HepG2 (cell line): ENCODE measurements around the gene LYPLA2. TPM values are rescaled to one million over a fixed set of nuclear protein-coding genes. Genes with fewer than 3 reads are reported as not detected.

Source experiments
- DNMT1 ChIP-seq: sonication (generic); formaldehyde crosslinking; IDR thresholded peaks from 2 replicates; pipeline ENCODE4 v1.5.1; 2020; ENCODE audit warnings: mild to moderate bottlenecking, missing genetic modification reagents
- HMG20A ChIP-seq: IDR thresholded peaks from 2 replicates; pipeline ENCODE4 v1.6.1; 2016; ENCODE audit warnings: borderline replicate concordance
- SPEN ChIP-seq: sonication (generic); formaldehyde crosslinking; IDR thresholded peaks from 2 replicates; pipeline ENCODE4 v1.5.1; 2020; ENCODE audit warnings: low read depth, mild to moderate bottlenecking, missing genetic modification reagents
- XRCC5 ChIP-seq: fragments of 200-400 bp; formaldehyde crosslinking; optimal IDR thresholded peaks from 2 replicates; pipeline ENCODE3; 2017; ENCODE audit warnings: mild to moderate bottlenecking, low read length
- ZNF878 ChIP-seq: sonication (generic); formaldehyde crosslinking; IDR thresholded peaks from 2 replicates; pipeline ENCODE4 v1.8.1; 2023; ENCODE audit warnings: mild to moderate bottlenecking, missing genetic modification reagents, moderate library complexity
- ZNF883 ChIP-seq: sonication (generic); formaldehyde crosslinking; IDR thresholded peaks from 2 replicates; pipeline ENCODE4 v1.5.1; 2020; ENCODE audit warnings: mild to moderate bottlenecking, missing genetic modification reagents; ENCODE audit errors: not compliant biosample characterization
- polyA plus RNA-seq, 8 experiments: library from polyadenylated mRNA; depleted of rRNA in 3 of 8; stranded (reverse) in 7 of 8; unstranded in 1 of 8; fragments of >200 nt; fragmentation: Illumina TruSeq in 4 of 8; extraction: Trizol in 4 of 8; gene quantifications; 2 replicates each; pipeline versions ENCODE4 v1.2.1 to v1.2.3, GENCODE V29; 2011 to 2016; ENCODE audit warnings: low read depth in 4 of 8, missing spikeins in 1 of 8, mixed read lengths in 1 of 8; ENCODE audit not compliant: insufficient read depth in 1 of 8
- total RNA-seq, 5 experiments: library from RNA; depleted of rRNA; stranded (reverse); fragments of >200 nt; fragmentation: Illumina TruSeq; extraction: Trizol; gene quantifications; 2 replicates each; pipeline ENCODE4 v1.2.3, GENCODE V29; 2016; ENCODE audit warnings: low read depth in 1 of 5
- TF ChIP-seq, protein P1 (sequence below): sonication (generic); formaldehyde crosslinking; IDR thresholded peaks from 2 replicates; pipeline ENCODE4 v1.4.0; 2020; ENCODE audit warnings: mild to moderate bottlenecking, missing genetic modification reagents, borderline replicate concordance
- TF ChIP-seq, protein P2 (sequence below): sonication (generic); formaldehyde crosslinking; IDR thresholded peaks from 2 replicates; pipeline ENCODE4 v1.4.0; 2020; ENCODE audit warnings: missing genetic modification reagents
- TF ChIP-seq, protein P3 (sequence below): sonication (generic); formaldehyde crosslinking; conservative IDR thresholded peaks from 2 replicates; pipeline ENCODE4 v1.4.0; 2020; ENCODE audit warnings: missing genetic modification reagents
- TF ChIP-seq, protein P4 (sequence below): IDR thresholded peaks from 2 replicates; pipeline ENCODE4 v1.6.1; 2016; ENCODE audit warnings: low read depth, missing genetic modification reagents, missing compliant biosample characterization

The LYPLA2 gene
- total and polyA plus RNA-seq, 2 of the 13 experiments (the other 11 are each of a cell fraction or from before 2014, with no cell fraction given): 72.1 to 73.2 TPM

GRCh38 chr1:23743287-23744152, 47.4 kb upstream of the LYPLA2 start, which contains the start of gene ELOA (continued):
- TF ChIP-seq, protein P1, sequence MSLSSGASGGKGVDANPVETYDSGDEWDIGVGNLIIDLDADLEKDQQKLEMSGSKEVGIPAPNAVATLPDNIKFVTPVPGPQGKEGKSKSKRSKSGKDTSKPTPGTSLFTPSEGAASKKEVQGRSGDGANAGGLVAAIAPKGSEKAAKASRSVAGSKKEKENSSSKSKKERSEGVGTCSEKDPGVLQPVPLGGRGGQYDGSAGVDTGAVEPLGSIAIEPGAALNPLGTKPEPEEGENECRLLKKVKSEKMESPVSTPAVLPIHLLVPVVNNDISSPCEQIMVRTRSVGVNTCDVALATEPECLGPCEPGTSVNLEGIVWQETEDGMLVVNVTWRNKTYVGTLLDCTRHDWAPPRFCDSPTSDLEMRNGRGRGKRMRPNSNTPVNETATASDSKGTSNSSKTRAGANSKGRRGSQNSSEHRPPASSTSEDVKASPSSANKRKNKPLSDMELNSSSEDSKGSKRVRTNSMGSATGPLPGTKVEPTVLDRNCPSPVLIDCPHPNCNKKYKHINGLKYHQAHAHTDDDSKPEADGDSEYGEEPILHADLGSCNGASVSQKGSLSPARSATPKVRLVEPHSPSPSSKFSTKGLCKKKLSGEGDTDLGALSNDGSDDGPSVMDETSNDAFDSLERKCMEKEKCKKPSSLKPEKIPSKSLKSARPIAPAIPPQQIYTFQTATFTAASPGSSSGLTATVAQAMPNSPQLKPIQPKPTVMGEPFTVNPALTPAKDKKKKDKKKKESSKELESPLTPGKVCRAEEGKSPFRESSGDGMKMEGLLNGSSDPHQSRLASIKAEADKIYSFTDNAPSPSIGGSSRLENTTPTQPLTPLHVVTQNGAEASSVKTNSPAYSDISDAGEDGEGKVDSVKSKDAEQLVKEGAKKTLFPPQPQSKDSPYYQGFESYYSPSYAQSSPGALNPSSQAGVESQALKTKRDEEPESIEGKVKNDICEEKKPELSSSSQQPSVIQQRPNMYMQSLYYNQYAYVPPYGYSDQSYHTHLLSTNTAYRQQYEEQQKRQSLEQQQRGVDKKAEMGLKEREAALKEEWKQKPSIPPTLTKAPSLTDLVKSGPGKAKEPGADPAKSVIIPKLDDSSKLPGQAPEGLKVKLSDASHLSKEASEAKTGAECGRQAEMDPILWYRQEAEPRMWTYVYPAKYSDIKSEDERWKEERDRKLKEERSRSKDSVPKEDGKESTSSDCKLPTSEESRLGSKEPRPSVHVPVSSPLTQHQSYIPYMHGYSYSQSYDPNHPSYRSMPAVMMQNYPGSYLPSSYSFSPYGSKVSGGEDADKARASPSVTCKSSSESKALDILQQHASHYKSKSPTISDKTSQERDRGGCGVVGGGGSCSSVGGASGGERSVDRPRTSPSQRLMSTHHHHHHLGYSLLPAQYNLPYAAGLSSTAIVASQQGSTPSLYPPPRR: 0 out of 2 replicates have a peak, but pooled peaks have one; percentile 47
- peak; percentile 27 for TF ChIP-seq XRCC5
- no peak for TF ChIP-seq HMG20A (CRISPR knock-in tag)
- TF ChIP-seq, protein P2, sequence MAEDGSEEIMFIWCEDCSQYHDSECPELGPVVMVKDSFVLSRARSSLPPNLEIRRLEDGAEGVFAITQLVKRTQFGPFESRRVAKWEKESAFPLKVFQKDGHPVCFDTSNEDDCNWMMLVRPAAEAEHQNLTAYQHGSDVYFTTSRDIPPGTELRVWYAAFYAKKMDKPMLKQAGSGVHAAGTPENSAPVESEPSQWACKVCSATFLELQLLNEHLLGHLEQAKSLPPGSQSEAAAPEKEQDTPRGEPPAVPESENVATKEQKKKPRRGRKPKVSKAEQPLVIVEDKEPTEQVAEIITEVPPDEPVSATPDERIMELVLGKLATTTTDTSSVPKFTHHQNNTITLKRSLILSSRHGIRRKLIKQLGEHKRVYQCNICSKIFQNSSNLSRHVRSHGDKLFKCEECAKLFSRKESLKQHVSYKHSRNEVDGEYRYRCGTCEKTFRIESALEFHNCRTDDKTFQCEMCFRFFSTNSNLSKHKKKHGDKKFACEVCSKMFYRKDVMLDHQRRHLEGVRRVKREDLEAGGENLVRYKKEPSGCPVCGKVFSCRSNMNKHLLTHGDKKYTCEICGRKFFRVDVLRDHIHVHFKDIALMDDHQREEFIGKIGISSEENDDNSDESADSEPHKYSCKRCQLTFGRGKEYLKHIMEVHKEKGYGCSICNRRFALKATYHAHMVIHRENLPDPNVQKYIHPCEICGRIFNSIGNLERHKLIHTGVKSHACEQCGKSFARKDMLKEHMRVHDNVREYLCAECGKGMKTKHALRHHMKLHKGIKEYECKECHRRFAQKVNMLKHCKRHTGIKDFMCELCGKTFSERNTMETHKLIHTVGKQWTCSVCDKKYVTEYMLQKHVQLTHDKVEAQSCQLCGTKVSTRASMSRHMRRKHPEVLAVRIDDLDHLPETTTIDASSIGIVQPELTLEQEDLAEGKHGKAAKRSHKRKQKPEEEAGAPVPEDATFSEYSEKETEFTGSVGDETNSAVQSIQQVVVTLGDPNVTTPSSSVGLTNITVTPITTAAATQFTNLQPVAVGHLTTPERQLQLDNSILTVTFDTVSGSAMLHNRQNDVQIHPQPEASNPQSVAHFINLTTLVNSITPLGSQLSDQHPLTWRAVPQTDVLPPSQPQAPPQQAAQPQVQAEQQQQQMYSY (CRISPR knock-in tag): no peak
- TF ChIP-seq ZNF883 (CRISPR knock-in tag): no peak
- no peak for TF ChIP-seq DNMT1 (CRISPR knock-in tag)
- TF ChIP-seq ZNF878 (CRISPR knock-in tag): no peak
- peak; percentile 84 for TF ChIP-seq SPEN (CRISPR knock-in tag)
- TF ChIP-seq, protein P3, sequence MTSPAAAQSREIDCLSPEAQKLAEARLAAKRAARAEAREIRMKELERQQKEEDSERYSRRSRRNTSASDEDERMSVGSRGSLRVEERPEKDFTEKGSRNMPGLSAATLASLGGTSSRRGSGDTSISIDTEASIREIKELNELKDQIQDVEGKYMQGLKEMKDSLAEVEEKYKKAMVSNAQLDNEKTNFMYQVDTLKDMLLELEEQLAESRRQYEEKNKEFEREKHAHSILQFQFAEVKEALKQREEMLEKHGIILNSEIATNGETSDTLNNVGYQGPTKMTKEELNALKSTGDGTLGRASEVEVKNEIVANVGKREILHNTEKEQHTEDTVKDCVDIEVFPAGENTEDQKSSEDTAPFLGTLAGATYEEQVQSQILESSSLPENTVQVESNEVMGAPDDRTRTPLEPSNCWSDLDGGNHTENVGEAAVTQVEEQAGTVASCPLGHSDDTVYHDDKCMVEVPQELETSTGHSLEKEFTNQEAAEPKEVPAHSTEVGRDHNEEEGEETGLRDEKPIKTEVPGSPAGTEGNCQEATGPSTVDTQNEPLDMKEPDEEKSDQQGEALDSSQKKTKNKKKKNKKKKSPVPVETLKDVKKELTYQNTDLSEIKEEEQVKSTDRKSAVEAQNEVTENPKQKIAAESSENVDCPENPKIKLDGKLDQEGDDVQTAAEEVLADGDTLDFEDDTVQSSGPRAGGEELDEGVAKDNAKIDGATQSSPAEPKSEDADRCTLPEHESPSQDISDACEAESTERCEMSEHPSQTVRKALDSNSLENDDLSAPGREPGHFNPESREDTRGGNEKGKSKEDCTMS: no peak
- TF ChIP-seq, protein P4, sequence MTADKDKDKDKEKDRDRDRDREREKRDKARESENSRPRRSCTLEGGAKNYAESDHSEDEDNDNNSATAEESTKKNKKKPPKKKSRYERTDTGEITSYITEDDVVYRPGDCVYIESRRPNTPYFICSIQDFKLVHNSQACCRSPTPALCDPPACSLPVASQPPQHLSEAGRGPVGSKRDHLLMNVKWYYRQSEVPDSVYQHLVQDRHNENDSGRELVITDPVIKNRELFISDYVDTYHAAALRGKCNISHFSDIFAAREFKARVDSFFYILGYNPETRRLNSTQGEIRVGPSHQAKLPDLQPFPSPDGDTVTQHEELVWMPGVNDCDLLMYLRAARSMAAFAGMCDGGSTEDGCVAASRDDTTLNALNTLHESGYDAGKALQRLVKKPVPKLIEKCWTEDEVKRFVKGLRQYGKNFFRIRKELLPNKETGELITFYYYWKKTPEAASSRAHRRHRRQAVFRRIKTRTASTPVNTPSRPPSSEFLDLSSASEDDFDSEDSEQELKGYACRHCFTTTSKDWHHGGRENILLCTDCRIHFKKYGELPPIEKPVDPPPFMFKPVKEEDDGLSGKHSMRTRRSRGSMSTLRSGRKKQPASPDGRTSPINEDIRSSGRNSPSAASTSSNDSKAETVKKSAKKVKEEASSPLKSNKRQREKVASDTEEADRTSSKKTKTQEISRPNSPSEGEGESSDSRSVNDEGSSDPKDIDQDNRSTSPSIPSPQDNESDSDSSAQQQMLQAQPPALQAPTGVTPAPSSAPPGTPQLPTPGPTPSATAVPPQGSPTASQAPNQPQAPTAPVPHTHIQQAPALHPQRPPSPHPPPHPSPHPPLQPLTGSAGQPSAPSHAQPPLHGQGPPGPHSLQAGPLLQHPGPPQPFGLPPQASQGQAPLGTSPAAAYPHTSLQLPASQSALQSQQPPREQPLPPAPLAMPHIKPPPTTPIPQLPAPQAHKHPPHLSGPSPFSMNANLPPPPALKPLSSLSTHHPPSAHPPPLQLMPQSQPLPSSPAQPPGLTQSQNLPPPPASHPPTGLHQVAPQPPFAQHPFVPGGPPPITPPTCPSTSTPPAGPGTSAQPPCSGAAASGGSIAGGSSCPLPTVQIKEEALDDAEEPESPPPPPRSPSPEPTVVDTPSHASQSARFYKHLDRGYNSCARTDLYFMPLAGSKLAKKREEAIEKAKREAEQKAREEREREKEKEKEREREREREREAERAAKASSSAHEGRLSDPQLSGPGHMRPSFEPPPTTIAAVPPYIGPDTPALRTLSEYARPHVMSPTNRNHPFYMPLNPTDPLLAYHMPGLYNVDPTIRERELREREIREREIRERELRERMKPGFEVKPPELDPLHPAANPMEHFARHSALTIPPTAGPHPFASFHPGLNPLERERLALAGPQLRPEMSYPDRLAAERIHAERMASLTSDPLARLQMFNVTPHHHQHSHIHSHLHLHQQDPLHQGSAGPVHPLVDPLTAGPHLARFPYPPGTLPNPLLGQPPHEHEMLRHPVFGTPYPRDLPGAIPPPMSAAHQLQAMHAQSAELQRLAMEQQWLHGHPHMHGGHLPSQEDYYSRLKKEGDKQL: 0 out of 2 replicates have a peak, but pooled peaks have one; percentile 33
